Chondrocyte (in vitro differentiated cells): Measurements from ENCODE around the gene DLG4. TPM values are rescaled to one million over a fixed set of nuclear protein-coding genes. Genes with fewer than 3 reads are reported as not detected.

Experiments
- DNase-seq: peaks from one replicate; pipeline ENCODE4 v3.0.0; 2021; ENCODE audit warnings: mixed read lengths, low spot score
- H3K27ac Mint-ChIP-seq: one replicate; pipeline ENCODE4 v1.8.0; 2021; ENCODE audit warnings: mild to moderate bottlenecking, moderate library complexity, mixed read lengths; ENCODE audit not compliant: unreplicated experiment
- H3K27me3 Mint-ChIP-seq: 2 replicates; pipeline ENCODE4 v1.8.0; 2021; ENCODE audit warnings: low read depth, mixed read lengths
- H3K36me3 Mint-ChIP-seq: 2 replicates; pipeline ENCODE4 v1.8.0; 2021; ENCODE audit warnings: low read depth, mixed read lengths
- H3K4me1 Mint-ChIP-seq: 2 replicates; pipeline ENCODE4 v1.8.0; 2021; ENCODE audit warnings: low read depth, mild to moderate bottlenecking, mixed read lengths
- H3K4me3 Mint-ChIP-seq: one replicate; pipeline ENCODE4 v1.8.0; 2021; ENCODE audit warnings: mild to moderate bottlenecking, moderate library complexity, mixed read lengths; ENCODE audit not compliant: unreplicated experiment
- H3K9me3 Mint-ChIP-seq: 2 replicates; pipeline ENCODE4 v1.8.0; 2021; ENCODE audit warnings: low read depth, mixed read lengths
- CTCF ChIP-seq: fragments of 200-600 bp; sonication (generic); IDR thresholded peaks from 2 replicates; pipeline ENCODE4 v1.5.0; 2021; ENCODE audit warnings: antibody characterized with exemption, mild to moderate bottlenecking, moderate library complexity
- total RNA-seq: library from RNA; stranded (reverse); gene quantifications from 3 replicates; pipeline ENCODE4 v1.2.1, GENCODE V29; 2021

The DLG4 gene
- total RNA-seq, 1 donor from 2014 or later: 28.3 TPM

- H3K27me3 Mint-ChIP-seq: peaks cover 2% of the 10 kb centered on the region
- no peak overlapping the region for H3K4me3 Mint-ChIP-seq
- H3K27ac Mint-ChIP-seq: no peak overlapping the region
- no peak for DNase-seq
- H3K4me1 Mint-ChIP-seq: peaks cover 22% of the 10 kb centered on the region
- no peak for TF ChIP-seq CTCF
- no peaks in the 10 kb centered on the region for H3K9me3 Mint-ChIP-seq
- peaks cover 23% of the 10 kb centered on the region for H3K36me3 Mint-ChIP-seq
Measured at GRCh38 chr17:7256766-7257456, 37.3 kb upstream of the DLG4 start.

- no peak overlapping the region for H3K27ac Mint-ChIP-seq
- peaks cover 22% of the 10 kb centered on the region for H3K36me3 Mint-ChIP-seq
- H3K27me3 Mint-ChIP-seq: no peaks in the 10 kb centered on the region
- DNase-seq: no peak
- no peak overlapping the region for H3K4me3 Mint-ChIP-seq
- no peak for TF ChIP-seq CTCF
- H3K9me3 Mint-ChIP-seq: no peaks in the 10 kb centered on the region
- peaks cover 30% of the 10 kb centered on the region for H3K4me1 Mint-ChIP-seq
Measured at GRCh38 chr17:7254511-7254910, 34.9 kb upstream of the DLG4 start.

GRCh38 chr17:7253082-7253481, 33.4 kb upstream of the DLG4 start:
- no peak for TF ChIP-seq CTCF
- Mint-ChIP-seq H3K36me3 (peaks cover 17% of the 10 kb centered on the region), H3K4me1 (peaks cover 41% of the 10 kb centered on the region), H3K4me3 (peak overlapping the region; percentile 98), H3K27ac (peak overlapping the region; percentile 100), H3K27me3 (no peaks in the 10 kb centered on the region), H3K9me3 (no peaks in the 10 kb centered on the region)
- no peak for DNase-seq

GRCh38 chr17:7252176-7253043, 32.8 kb upstream of the DLG4 start, which contains the start of gene ELP5:
ELP5 (plus strand) TSS chr17:7252215; CDS start chr17:7252551, 336 bp downstream.
- peaks cover 15% of the 10 kb centered on the region for H3K36me3 Mint-ChIP-seq
- peak; percentile 54 for TF ChIP-seq CTCF
- peak within 1 kb of the TSS; percentile 100 for H3K27ac Mint-ChIP-seq
- H3K9me3 Mint-ChIP-seq: no peaks in the 10 kb centered on the region
- peak; percentile 96 for DNase-seq
- H3K27me3 Mint-ChIP-seq: no peaks in the 10 kb centered on the region
- peak within 1 kb of the TSS; percentile 98 for H3K4me3 Mint-ChIP-seq
- peaks cover 41% of the 10 kb centered on the region for H3K4me1 Mint-ChIP-seq

- H3K4me3 Mint-ChIP-seq: peak within 1 kb of the TSS; percentile 98
- H3K9me3 Mint-ChIP-seq: no peaks in the 10 kb centered on the region
- H3K4me1 Mint-ChIP-seq: peaks cover 41% of the 10 kb centered on the region
- no peak for TF ChIP-seq CTCF
- peak within 1 kb of the TSS; percentile 100 for H3K27ac Mint-ChIP-seq
- H3K27me3 Mint-ChIP-seq: no peaks in the 10 kb centered on the region
- peak; percentile 99 for DNase-seq
- H3K36me3 Mint-ChIP-seq: peaks cover 11% of the 10 kb centered on the region
Measured at GRCh38 chr17:7251661-7252175, 32.1 kb upstream of the DLG4 start, which contains the start of gene CTDNEP1. CTDNEP1 (minus strand) TSS chr17:7251734; CDS start chr17:7251296, 438 bp downstream.
